SU-DHL-6 (cell line): ENCODE data around the gene LRRC71.
"Not testable (repeated sequence)": the region's sequence is repeated elsewhere in the genome, so short reads cannot be mapped to it uniquely, and the experiment has no call there.

ENCODE experiments used
- H2AFZ ChIP-seq: fragments of 200-600 bp; sonication (generic); 2 replicates; pipeline ENCODE4 v1.6.1; 2014; ENCODE audit warnings: low read depth, mild to moderate bottlenecking, moderate library complexity, mixed read lengths, antibody characterized with exemption, low read length; ENCODE audit not compliant: severe bottlenecking
- H3F3A ChIP-seq: fragments of 200-600 bp; shearing (Covaris generic); 2 replicates; pipeline ENCODE4 v1.6.0; 2016; ENCODE audit warnings: antibody characterized with exemption, mild to moderate bottlenecking; ENCODE audit not compliant: insufficient read depth
- H3K27ac ChIP-seq: fragments of 200-600 bp; sonication (generic); 2 replicates; pipeline ENCODE4 v1.5.1; 2016; ENCODE audit warnings: low read depth, mild to moderate bottlenecking, low read length, moderate library complexity, mixed read lengths
- H3K27me3 ChIP-seq: fragments of 200-600 bp; sonication (generic), shearing (Covaris generic); 2 replicates; pipeline ENCODE4 v1.6.0; 2014; ENCODE audit warnings: mild to moderate bottlenecking, low read length
- H3K36me3 ChIP-seq: fragments of 200-600 bp; sonication (generic); 2 replicates; pipeline ENCODE4 v1.6.1; 2014; ENCODE audit warnings: mild to moderate bottlenecking, low read length, mixed read lengths
- H3K4me2 ChIP-seq: fragments of 300-600, 200-600 bp; shearing (Covaris generic), sonication (generic); 2 replicates; pipeline ENCODE4 v1.6.0; 2014; ENCODE audit warnings: low read length, low read depth, mild to moderate bottlenecking; ENCODE audit not compliant: poor library complexity, severe bottlenecking
- H3K4me3 ChIP-seq: fragments of 200-600 bp; sonication (generic); 2 replicates; pipeline ENCODE4 v1.5.1; 2014; ENCODE audit warnings: antibody characterized with exemption, low read length, mild to moderate bottlenecking, mixed read lengths; ENCODE audit not compliant: insufficient read depth, poor library complexity, severe bottlenecking
- H3K79me2 ChIP-seq: fragments of 200-600 bp; sonication (generic); 2 replicates; pipeline ENCODE4 v1.6.1; 2014; ENCODE audit warnings: mild to moderate bottlenecking, low read length, moderate library complexity; ENCODE audit not compliant: insufficient read depth
- H3K9ac ChIP-seq: fragments of 200-600 bp; sonication (generic); 2 replicates; pipeline ENCODE4 v1.7.0; 2014; ENCODE audit warnings: mild to moderate bottlenecking, low read length
- H3K9me2 ChIP-seq: fragments of 200-600 bp; sonication (generic); replicated peaks from 2 replicates; pipeline ENCODE4 v1.6.1; 2014; ENCODE audit warnings: low read length; ENCODE audit not compliant: insufficient read depth
- H3K9me3 ChIP-seq: fragments of 200-600 bp; sonication (generic); 2 replicates; pipeline ENCODE4 v1.6.1; 2014; ENCODE audit warnings: low read length, mixed read lengths; ENCODE audit not compliant: insufficient read depth
- H4K20me1 ChIP-seq: fragments of 200-600 bp; sonication (generic); 2 replicates; pipeline ENCODE4 v1.6.1; 2014; ENCODE audit warnings: low read depth, mild to moderate bottlenecking, antibody characterized with exemption, low read length, moderate library complexity, mixed read lengths
- CTCF ChIP-seq: fragments of 200-600 bp; sonication (generic); IDR thresholded peaks from one replicate; pipeline ENCODE4 v1.5.1; 2017; ENCODE audit warnings: antibody characterized with exemption, mild to moderate bottlenecking, low read length, moderate library complexity; ENCODE audit not compliant: insufficient read depth, poor library complexity, severe bottlenecking
- EZH2phosphoT487 ChIP-seq: fragments of 200-600 bp; sonication (generic), shearing (Covaris generic); conservative IDR thresholded peaks from 2 replicates; pipeline ENCODE4 v1.6.1; 2018; ENCODE audit warnings: mild to moderate bottlenecking, antibody characterized with exemption, low read length, moderate library complexity, mixed read lengths

The LRRC71 gene

GRCh38 chr1:156926175-156926574 is 5.7 kb downstream of the LRRC71 start:
- Histone ChIP-seq H3K4me2 (no peak overlapping the region), H3K27me3 (no peaks in the 10 kb centered on the region), H2AFZ (no peak overlapping the region)

GRCh38 chr1:156926695-156927094 is 6.3 kb downstream of the LRRC71 start:
- not testable (repeated sequence) for H3K36me3 ChIP-seq, H3K4me3 ChIP-seq, H3K9me3 ChIP-seq, H3F3A ChIP-seq, H3K4me2 ChIP-seq, H3K27ac ChIP-seq, H2AFZ ChIP-seq, H4K20me1 ChIP-seq, H3K79me2 ChIP-seq, H3K9ac ChIP-seq, H3K27me3 ChIP-seq, H3K9me2 ChIP-seq

More at GRCh38 chr1:156926175-156926574, 5.7 kb downstream of the LRRC71 start:
- Histone ChIP-seq H3K9ac (no peak overlapping the region), H3K79me2 (no peaks in the 10 kb centered on the region), H3K4me3 (no peak overlapping the region), H3K9me2 (no peaks in the 10 kb centered on the region), H3K9me3 (no peaks in the 10 kb centered on the region), H4K20me1 (no peaks in the 10 kb centered on the region), H3K27ac (no peak overlapping the region), H3F3A (no peaks in the 10 kb centered on the region), H3K36me3 (no peaks in the 10 kb centered on the region)
- TF ChIP-seq EZH2phosphoT487: no peak
- TF ChIP-seq CTCF: no peak

GRCh38 chr1:156927215-156928042 is 7.0 kb downstream of the LRRC71 start:
- H3K27me3 ChIP-seq: no peaks in the 10 kb centered on the region
- no peak overlapping the region for H3K4me3 ChIP-seq
- no peaks in the 10 kb centered on the region for H3K36me3 ChIP-seq
- H3K27ac ChIP-seq: no peak overlapping the region
- no peak overlapping the region for H3K9ac ChIP-seq
- no peaks in the 10 kb centered on the region for H3K9me2 ChIP-seq
- no peaks in the 10 kb centered on the region for H3F3A ChIP-seq
- no peak for TF ChIP-seq CTCF
- TF ChIP-seq EZH2phosphoT487: no peak
- no peak overlapping the region for H3K4me2 ChIP-seq
- H3K79me2 ChIP-seq: no peaks in the 10 kb centered on the region
- H2AFZ ChIP-seq: no peak overlapping the region
- H3K9me3 ChIP-seq: no peaks in the 10 kb centered on the region
- no peaks in the 10 kb centered on the region for H4K20me1 ChIP-seq

- Histone ChIP-seq H3K79me2 (no peaks in the 10 kb centered on the region), H3K27me3 (no peaks in the 10 kb centered on the region), H3K9me2 (no peaks in the 10 kb centered on the region), H3K36me3 (no peaks in the 10 kb centered on the region), H3K4me3 (no peak overlapping the region), H2AFZ (no peak overlapping the region), H3K9me3 (no peaks in the 10 kb centered on the region), H3K9ac (no peak overlapping the region), H4K20me1 (no peaks in the 10 kb centered on the region), H3K4me2 (no peak overlapping the region), H3F3A (no peaks in the 10 kb centered on the region), H3K27ac (no peak overlapping the region)
- TF ChIP-seq CTCF (no peak), EZH2phosphoT487 (no peak)
Observed at GRCh38 chr1:156928043-156928602, 7.7 kb downstream of the LRRC71 start.
